HEK293 (cell line): ENCODE results near the gene UNCX.

Source experiments
- CTCF ChIP-seq: fragments of 450-650 bp; formaldehyde crosslinking; IDR thresholded peaks from 2 replicates; pipeline ENCODE4 v1.5.1; 2016; ENCODE audit warnings: missing biosample characterization, missing genetic modification characterization
- HOXA7 ChIP-seq: sonication (generic); formaldehyde crosslinking; IDR thresholded peaks from 2 replicates; pipeline ENCODE4 v1.8.1; 2022; ENCODE audit warnings: missing genetic modification reagents, borderline replicate concordance
- SALL2 ChIP-seq: fragments of 450-650 bp; formaldehyde crosslinking; IDR thresholded peaks from 2 replicates; pipeline ENCODE4 v1.5.0; 2017; ENCODE audit warnings: missing biosample characterization, mild to moderate bottlenecking, missing genetic modification characterization, borderline replicate concordance
- TSHZ1 ChIP-seq: fragments of 450-650 bp; formaldehyde crosslinking; IDR thresholded peaks from 2 replicates; pipeline ENCODE4 v1.5.1; 2016; ENCODE audit warnings: missing biosample characterization, missing genetic modification characterization, borderline replicate concordance
- YY1 ChIP-seq: fragments of 450-650 bp; formaldehyde crosslinking; IDR thresholded peaks from 2 replicates; pipeline ENCODE4 v1.5.1; 2018; ENCODE audit warnings: missing biosample characterization, missing genetic modification characterization
- ZBTB21 ChIP-seq: fragments of 450-650 bp; formaldehyde crosslinking; IDR thresholded peaks from 2 replicates; pipeline ENCODE4 v1.5.1; 2017; ENCODE audit warnings: missing biosample characterization, missing genetic modification characterization
- ZNF280C ChIP-seq: fragments of 450-650 bp; formaldehyde crosslinking; IDR thresholded peaks from 2 replicates; pipeline ENCODE4 v1.5.1; 2016; ENCODE audit warnings: missing biosample characterization, missing genetic modification characterization
- ZNF292 ChIP-seq: fragments of 450-650 bp; formaldehyde crosslinking; IDR thresholded peaks from 2 replicates; pipeline ENCODE4 v1.5.1; 2016; ENCODE audit warnings: low read depth, missing biosample characterization, missing genetic modification characterization, borderline replicate concordance
- ZNF704 ChIP-seq: fragments of 450-650 bp; formaldehyde crosslinking; IDR thresholded peaks from 2 replicates; pipeline ENCODE4 v1.5.1; 2016; ENCODE audit warnings: missing biosample characterization, missing genetic modification characterization

- TF ChIP-seq YY1 (tag by site-specific recombination), result no peak
- TF ChIP-seq CTCF, result no peak
- no peak for TF ChIP-seq ZNF292 (tag by site-specific recombination)
- TF ChIP-seq HOXA7, result no peak
- no peak for TF ChIP-seq SALL2 (tag by site-specific recombination)
- no peak for TF ChIP-seq TSHZ1 (tag by site-specific recombination)
- no peak for TF ChIP-seq ZBTB21 (tag by site-specific recombination)
- no peak for TF ChIP-seq ZNF704 (tag by site-specific recombination)
- TF ChIP-seq ZNF280C (tag by site-specific recombination), result no peak
Observed at GRCh38 chr7:1233333-1234048, 819 bp downstream of the UNCX start.
